ENCODE data around the gene DDC.
"Not testable (repeated sequence)": the region's sequence is repeated elsewhere in the genome, so short reads cannot be mapped to it uniquely, and the experiment has no call there.

The DDC gene

GRCh38 chr7:50553973-50554372, 11.2 kb downstream of the DDC start:
- DNase-seq = no peak

GRCh38 chr7:50552921-50553320, 12.3 kb downstream of the DDC start:
- no peak for DNase-seq

- DNase-seq = no peak
Observed at GRCh38 chr7:50552139-50552538, 13.1 kb downstream of the DDC start.

GRCh38 chr7:50545613-50546012, 19.6 kb downstream of the DDC start:
- not testable (repeated sequence) for DNase-seq

- DNase-seq = no peak
Observed at GRCh38 chr7:50544992-50545391, 20.2 kb downstream of the DDC start.

GRCh38 chr7:50543776-50544442, 21.3 kb downstream of the DDC start:
- no peak for DNase-seq

- DNase-seq = no peak
Observed at GRCh38 chr7:50542132-50542531, 23.1 kb downstream of the DDC start.

- DNase-seq = no peak
Observed at GRCh38 chr7:50540785-50541579, 24.2 kb downstream of the DDC start.

GRCh38 chr7:50539725-50540124, 25.5 kb downstream of the DDC start:
- no peak for DNase-seq

GRCh38 chr7:50538478-50538877, 26.7 kb downstream of the DDC start:
- DNase-seq = no peak

- no peak for DNase-seq
Observed at GRCh38 chr7:50537417-50537816, 27.8 kb downstream of the DDC start.

- not testable (repeated sequence) for DNase-seq
Observed at GRCh38 chr7:50535291-50535711, 29.9 kb downstream of the DDC start.

- DNase-seq = no peak
Observed at GRCh38 chr7:50534690-50535290, 30.4 kb downstream of the DDC start.

- no peak for DNase-seq
Observed at GRCh38 chr7:50533866-50534265, 31.3 kb downstream of the DDC start.

- no peak for DNase-seq
Observed at GRCh38 chr7:50531928-50532327, 33.3 kb downstream of the DDC start.

- no peak for DNase-seq
Observed at GRCh38 chr7:50531401-50531911, 33.7 kb downstream of the DDC start.

- no peak for DNase-seq
Observed at GRCh38 chr7:50530766-50531165, 34.4 kb downstream of the DDC start.

- DNase-seq = no peak
Observed at GRCh38 chr7:50529093-50529862, 35.9 kb downstream of the DDC start.

GRCh38 chr7:50528266-50529092, 36.7 kb downstream of the DDC start:
- no peak for DNase-seq

- not testable (repeated sequence) for DNase-seq
Observed at GRCh38 chr7:50519350-50519749, 45.9 kb downstream of the DDC start.

- no peak for DNase-seq
Observed at GRCh38 chr7:50513166-50513871, 51.9 kb downstream of the DDC start.

All from KG1 (cell line).